Measurements from ENCODE around the gene PHF2.

DNA sequence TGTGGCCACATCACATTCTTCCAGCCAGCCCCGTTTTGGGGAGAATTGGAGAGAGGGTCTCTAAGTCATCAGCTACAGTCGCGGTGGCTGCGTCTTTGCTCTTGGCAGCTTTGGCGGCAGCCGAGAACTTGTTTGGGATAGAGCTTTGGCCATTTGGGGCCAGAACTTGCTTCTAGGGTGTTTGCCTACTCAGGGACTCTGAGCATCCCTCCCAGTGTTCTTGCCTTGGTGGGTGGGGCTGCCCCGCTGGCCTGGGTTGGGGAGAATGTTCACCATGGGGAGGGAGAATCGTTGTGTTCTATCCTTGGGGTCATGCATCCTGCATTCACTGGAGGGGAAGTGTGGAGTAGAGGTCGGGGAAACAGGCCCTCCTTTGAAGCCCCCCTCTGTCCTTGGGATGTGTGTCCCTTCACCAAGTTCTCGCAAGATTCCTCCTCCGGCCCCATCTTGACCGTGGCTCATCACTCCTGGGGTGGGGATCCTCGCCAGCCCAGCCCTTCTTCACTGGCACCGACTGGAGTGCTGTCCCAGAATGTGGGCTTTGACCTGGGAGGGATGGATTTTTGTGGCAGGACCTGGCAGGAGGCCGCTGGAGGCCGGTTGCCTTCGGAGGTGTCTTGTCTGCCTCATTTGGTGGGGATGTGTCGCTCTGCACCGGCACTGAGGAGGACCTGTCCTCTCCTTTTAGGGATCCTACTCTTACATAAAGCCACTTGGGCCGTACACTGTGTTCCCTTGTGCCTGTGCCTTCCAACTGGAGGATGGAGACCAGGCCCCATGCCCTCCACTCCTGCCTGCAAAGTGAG lies 3.5 kb downstream of the PHF2 start:
- TF ChIP-seq POLR2A (IDR thresholded peaks at IDR 0.05; ENCODE audit: low read depth, low read length) (no peak), POLR2AphosphoS5 (IDR thresholded peaks at IDR 0.05; ENCODE audit: low read depth, low read length) (no peak), TAF1 (IDR thresholded peaks at IDR 0.05; ENCODE audit: borderline replicate concordance, low read depth, low read length) (no peak)

All from GM12892 (cell line).